ENCODE data around the gene CFAP54.

CFAP54 gene

GRCh38 chr12:96698521-96698920 lies 209.1 kb downstream of the CFAP54 start:
- Histone ChIP-seq H3K27me3 (ENCODE audit: control insufficient read depth, low read length) (no peaks in the 10 kb centered on the region), H3F3A (ENCODE audit: control insufficient read depth, insufficient read depth) (no peaks in the 10 kb centered on the region), H3K36me3 (ENCODE audit: control insufficient read depth, low read length) (no peaks in the 10 kb centered on the region), H3K79me2 (ENCODE audit: control insufficient read depth, low read length) (no peaks in the 10 kb centered on the region), H3K9me3 (ENCODE audit: control insufficient read depth, insufficient read depth, low read length) (no peaks in the 10 kb centered on the region), H3K9me2 (replicated peaks; ENCODE audit: control insufficient read depth, low read length) (no peaks in the 10 kb centered on the region), H3K27ac (ENCODE audit: low read depth, low read length) (no peak overlapping the region), H4K20me1 (ENCODE audit: control insufficient read depth, insufficient read depth, low read depth, low read length) (no peaks in the 10 kb centered on the region), H3K4me2 (ENCODE audit: low read length) (no peak overlapping the region), H3K4me1 (ENCODE audit: control insufficient read depth, low read length) (no peaks in the 10 kb centered on the region), H3K4me3 (ENCODE audit: low read length) (no peak overlapping the region)
- TF ChIP-seq EZH2phosphoT487 (IDR thresholded peaks at IDR 0.05; ENCODE audit: borderline replicate concordance, low read length) = no peak
- TF ChIP-seq CTCF (IDR thresholded peaks at IDR 0.05; ENCODE audit: low read depth, low read length, poor library complexity, severe bottlenecking) = no peak

GRCh38 chr12:96698965-96699364 lies 209.6 kb downstream of the CFAP54 start:
- Histone ChIP-seq H3K9me3 (ENCODE audit: control insufficient read depth, insufficient read depth, low read length) (no peaks in the 10 kb centered on the region), H3K4me2 (ENCODE audit: low read length) (no peak overlapping the region), H3K4me3 (ENCODE audit: low read length) (no peak overlapping the region), H3K36me3 (ENCODE audit: control insufficient read depth, low read length) (no peaks in the 10 kb centered on the region), H3F3A (ENCODE audit: control insufficient read depth, insufficient read depth) (no peaks in the 10 kb centered on the region), H3K9me2 (replicated peaks; ENCODE audit: control insufficient read depth, low read length) (no peaks in the 10 kb centered on the region), H3K27ac (ENCODE audit: low read depth, low read length) (no peak overlapping the region), H3K4me1 (ENCODE audit: control insufficient read depth, low read length) (no peaks in the 10 kb centered on the region), H3K27me3 (ENCODE audit: control insufficient read depth, low read length) (no peaks in the 10 kb centered on the region), H3K79me2 (ENCODE audit: control insufficient read depth, low read length) (no peaks in the 10 kb centered on the region), H4K20me1 (ENCODE audit: control insufficient read depth, insufficient read depth, low read depth, low read length) (no peaks in the 10 kb centered on the region)
- TF ChIP-seq CTCF (IDR thresholded peaks at IDR 0.05; ENCODE audit: low read depth, low read length, poor library complexity, severe bottlenecking) = no peak
- no peak for TF ChIP-seq EZH2phosphoT487 (IDR thresholded peaks at IDR 0.05; ENCODE audit: borderline replicate concordance, low read length)

- TF ChIP-seq CTCF (IDR thresholded peaks at IDR 0.05; ENCODE audit: low read depth, low read length, poor library complexity, severe bottlenecking) = no peak
- H3K36me3 ChIP-seq (ENCODE audit: control insufficient read depth, low read length) = no peaks in the 10 kb centered on the region
- no peak overlapping the region for H3K4me2 ChIP-seq (ENCODE audit: low read length)
Measured at GRCh38 chr12:96701856-96702255, 212.5 kb downstream of the CFAP54 start.

More at GRCh38 chr12:96701856-96702255, 212.5 kb downstream of the CFAP54 start:
- Histone ChIP-seq H4K20me1 (ENCODE audit: control insufficient read depth, insufficient read depth, low read depth, low read length) (no peaks in the 10 kb centered on the region), H3K4me3 (ENCODE audit: low read length) (no peak overlapping the region), H3K9me3 (ENCODE audit: control insufficient read depth, insufficient read depth, low read length) (no peaks in the 10 kb centered on the region), H3K79me2 (ENCODE audit: control insufficient read depth, low read length) (no peaks in the 10 kb centered on the region), H3K9me2 (replicated peaks; ENCODE audit: control insufficient read depth, low read length) (no peaks in the 10 kb centered on the region), H3K27ac (ENCODE audit: low read depth, low read length) (no peak overlapping the region), H3K4me1 (ENCODE audit: control insufficient read depth, low read length) (no peaks in the 10 kb centered on the region), H3F3A (ENCODE audit: control insufficient read depth, insufficient read depth) (no peaks in the 10 kb centered on the region), H3K27me3 (ENCODE audit: control insufficient read depth, low read length) (no peaks in the 10 kb centered on the region)
